Subcutaneous adipose tissue (tissue), 4 donors: ENCODE data around the gene C9orf57. TPM values are rescaled to one million over a fixed set of nuclear protein-coding genes. Genes with fewer than 3 reads are reported as not detected.

ENCODE experiments used
- small RNA-seq: library from RNA; depleted of rRNA; stranded (forward); fragments of <200 nt; gene quantifications from one replicate; pipeline ENCODE3, GENCODE V24; 2016
- total RNA-seq, 4 donors: library from RNA; depleted of rRNA; stranded (reverse); fragments of >200 nt; gene quantifications; one replicate each; pipeline ENCODE4 v1.1.0, GENCODE V29; 2016
- TF ChIP-seq, protein P1 (sequence below): fragments of 450-650 bp; IDR thresholded peaks from one replicate; pipeline ENCODE4 v1.5.1; 2016; ENCODE audit warnings: low read depth, mild to moderate bottlenecking, control low read depth, antibody characterized with exemption, moderate library complexity

Gene C9orf57
- total RNA-seq, 4 donors from 2014 or later = not detected

GRCh38 chr9:72023596-72023995 is 36.8 kb downstream of the C9orf57 start:
- TF ChIP-seq, protein P1, sequence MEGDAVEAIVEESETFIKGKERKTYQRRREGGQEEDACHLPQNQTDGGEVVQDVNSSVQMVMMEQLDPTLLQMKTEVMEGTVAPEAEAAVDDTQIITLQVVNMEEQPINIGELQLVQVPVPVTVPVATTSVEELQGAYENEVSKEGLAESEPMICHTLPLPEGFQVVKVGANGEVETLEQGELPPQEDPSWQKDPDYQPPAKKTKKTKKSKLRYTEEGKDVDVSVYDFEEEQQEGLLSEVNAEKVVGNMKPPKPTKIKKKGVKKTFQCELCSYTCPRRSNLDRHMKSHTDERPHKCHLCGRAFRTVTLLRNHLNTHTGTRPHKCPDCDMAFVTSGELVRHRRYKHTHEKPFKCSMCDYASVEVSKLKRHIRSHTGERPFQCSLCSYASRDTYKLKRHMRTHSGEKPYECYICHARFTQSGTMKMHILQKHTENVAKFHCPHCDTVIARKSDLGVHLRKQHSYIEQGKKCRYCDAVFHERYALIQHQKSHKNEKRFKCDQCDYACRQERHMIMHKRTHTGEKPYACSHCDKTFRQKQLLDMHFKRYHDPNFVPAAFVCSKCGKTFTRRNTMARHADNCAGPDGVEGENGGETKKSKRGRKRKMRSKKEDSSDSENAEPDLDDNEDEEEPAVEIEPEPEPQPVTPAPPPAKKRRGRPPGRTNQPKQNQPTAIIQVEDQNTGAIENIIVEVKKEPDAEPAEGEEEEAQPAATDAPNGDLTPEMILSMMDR = no peak

DNA sequence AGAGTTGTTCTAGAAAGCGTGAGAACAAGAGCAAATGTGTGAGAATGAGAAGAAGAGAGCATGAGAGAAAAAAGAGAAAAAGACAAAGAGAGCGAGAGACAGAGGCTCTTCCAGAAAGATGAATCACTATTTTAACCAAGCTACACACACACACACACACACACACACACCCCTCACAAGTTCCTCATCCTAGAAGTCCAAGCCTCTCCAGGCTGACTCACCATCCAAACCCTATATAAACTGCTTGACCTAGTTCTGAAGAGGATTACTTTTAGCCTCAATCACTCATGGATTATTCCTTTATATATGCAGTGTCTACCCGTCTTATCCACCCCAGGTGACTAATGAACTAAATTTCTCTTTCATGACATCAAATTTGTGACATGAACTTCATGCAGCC is 37.6 kb downstream of the C9orf57 start:
- TF ChIP-seq, protein P1 = no peak

DNA sequence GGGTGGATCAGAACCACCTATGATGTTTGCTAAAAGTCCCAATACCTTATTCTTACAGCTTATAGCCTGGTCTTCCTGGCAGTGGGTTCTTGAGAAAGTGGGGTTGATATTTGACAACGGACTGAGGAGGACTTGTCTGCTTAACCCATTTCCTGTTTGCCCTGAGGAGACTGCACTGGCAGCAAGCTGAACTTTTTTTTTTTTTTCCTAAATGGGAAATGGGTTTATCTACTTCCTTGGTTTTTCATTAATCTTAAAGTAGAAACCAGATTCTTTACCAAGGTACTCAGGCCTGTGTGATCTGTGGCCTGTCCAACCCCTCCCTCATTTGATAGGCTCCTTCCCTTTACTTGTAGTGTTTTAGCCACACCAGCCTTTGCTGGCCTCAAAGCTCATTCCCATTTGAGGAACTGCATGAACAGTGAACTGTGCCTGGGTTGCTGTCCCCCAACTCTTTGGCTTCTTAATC is 47.1 kb downstream of the C9orf57 start:
- TF ChIP-seq, protein P1 = no peak

- TF ChIP-seq, protein P1 = no peak
Observed at GRCh38 chr9:72012646-72013045, 47.8 kb downstream of the C9orf57 start.

DNA sequence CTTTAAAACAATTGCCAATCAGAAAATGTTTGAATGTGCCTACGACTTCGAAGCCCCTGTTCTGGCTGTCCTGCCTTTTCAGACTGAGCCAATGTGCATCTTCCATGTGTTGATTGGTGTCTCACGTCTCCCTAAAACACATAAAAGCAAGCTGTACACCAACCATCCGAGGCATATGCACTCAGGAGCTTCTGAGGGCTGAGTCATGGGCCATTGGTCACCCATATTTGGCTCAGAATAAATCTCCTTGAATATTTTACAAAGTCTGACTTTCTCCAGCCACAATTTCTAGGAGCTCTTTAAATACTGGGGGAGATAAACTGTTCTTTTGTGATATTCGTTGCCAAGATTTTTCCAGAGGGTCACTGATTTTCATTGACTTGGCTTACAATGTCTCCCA is 53.9 kb downstream of the C9orf57 start:
- TF ChIP-seq, protein P1 = no peak

GRCh38 chr9:72005451-72005850 is 55.0 kb downstream of the C9orf57 start:
- TF ChIP-seq, protein P1 = no peak

Small RNA genes lying within 50 kb of the gene (small RNA-seq; reads per million reads assigned to genes)
- not detected for gene HSPB1P1

Other genes with a start within 250 kb of the C9orf57 start
- gene ABHD17B, start 149.4 kb downstream of the C9orf57 start, total RNA-seq = 10 to 100 TPM; 13.0 to 25.4 (median 15.2) TPM
- gene C9orf85, start 149.0 kb downstream of the C9orf57 start, total RNA-seq = 10 to 100 TPM; 11.3 to 12.1 (median 12.0) TPM
- under 1 TPM in 2 of 4 donors, not detected in 2; 0.49 to 0.66 TPM for gene GDA, start 88.8 kb upstream of the C9orf57 start, total RNA-seq